Measurements from ENCODE around the gene RAD52.

DNA sequence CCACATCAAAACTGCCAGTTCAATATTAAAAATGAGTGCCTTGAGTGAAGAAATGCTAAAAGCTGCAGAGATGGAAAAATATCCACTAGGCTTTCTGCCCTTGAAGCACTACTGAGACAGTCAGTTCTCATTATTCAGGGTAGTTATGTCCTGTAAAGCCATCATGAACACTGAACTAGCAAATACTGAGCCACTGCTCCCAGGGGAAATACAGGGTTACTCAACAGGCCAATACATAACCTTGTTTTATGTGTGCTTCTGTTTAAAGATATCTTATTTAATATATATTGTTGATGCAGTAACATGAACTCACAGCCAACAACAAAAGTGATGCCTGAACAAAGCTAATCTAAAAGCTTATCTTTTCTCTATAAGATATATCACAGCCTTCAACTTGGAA, 3.3 kb downstream of the RAD52 start:
- TF ChIP-seq, protein P1, sequence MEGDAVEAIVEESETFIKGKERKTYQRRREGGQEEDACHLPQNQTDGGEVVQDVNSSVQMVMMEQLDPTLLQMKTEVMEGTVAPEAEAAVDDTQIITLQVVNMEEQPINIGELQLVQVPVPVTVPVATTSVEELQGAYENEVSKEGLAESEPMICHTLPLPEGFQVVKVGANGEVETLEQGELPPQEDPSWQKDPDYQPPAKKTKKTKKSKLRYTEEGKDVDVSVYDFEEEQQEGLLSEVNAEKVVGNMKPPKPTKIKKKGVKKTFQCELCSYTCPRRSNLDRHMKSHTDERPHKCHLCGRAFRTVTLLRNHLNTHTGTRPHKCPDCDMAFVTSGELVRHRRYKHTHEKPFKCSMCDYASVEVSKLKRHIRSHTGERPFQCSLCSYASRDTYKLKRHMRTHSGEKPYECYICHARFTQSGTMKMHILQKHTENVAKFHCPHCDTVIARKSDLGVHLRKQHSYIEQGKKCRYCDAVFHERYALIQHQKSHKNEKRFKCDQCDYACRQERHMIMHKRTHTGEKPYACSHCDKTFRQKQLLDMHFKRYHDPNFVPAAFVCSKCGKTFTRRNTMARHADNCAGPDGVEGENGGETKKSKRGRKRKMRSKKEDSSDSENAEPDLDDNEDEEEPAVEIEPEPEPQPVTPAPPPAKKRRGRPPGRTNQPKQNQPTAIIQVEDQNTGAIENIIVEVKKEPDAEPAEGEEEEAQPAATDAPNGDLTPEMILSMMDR (conservative IDR thresholded peaks at IDR 0.05; ENCODE audit: low read depth, low read length) = no peak
- no peak for TF ChIP-seq EZH2 (IDR thresholded peaks at IDR 0.05; ENCODE audit: borderline replicate concordance, low read depth, low read length, poor library complexity, severe bottlenecking)

Data from A673 (cell line).